Measurements from ENCODE around the gene C17orf58. TPM values are rescaled to one million over a fixed set of nuclear protein-coding genes. Genes with fewer than 3 reads are reported as not detected.
A peak's percentile ranks its signal among the peaks of the same experiment; 100 is the strongest.
"Not testable (repeated sequence)": the region's sequence is repeated elsewhere in the genome, so short reads cannot be mapped to it uniquely, and the experiment has no call there.

The C17orf58 gene
- total and polyA plus RNA-seq, 4 donors: 7.0 to 11.6 (median 11.1) TPM

DNA sequence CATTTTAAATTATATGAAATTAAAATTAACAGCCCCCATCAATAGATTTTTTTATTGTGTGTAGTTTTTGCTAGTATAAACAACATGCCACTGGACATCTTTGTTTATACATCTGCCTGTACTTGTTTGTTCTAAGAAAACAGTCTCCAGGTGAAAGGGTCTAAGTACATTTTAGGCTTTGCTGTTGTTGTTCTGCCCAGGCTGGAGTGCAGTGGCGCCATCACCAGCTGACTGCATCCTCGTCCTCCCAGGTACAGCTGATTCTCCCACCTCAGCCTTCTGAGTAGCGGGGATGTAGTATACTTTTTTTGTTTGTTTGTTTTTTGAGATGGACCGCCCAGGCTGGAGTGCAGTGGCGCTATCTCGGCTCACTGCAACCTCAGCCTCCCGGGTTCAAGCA, 25.5 kb downstream of the C17orf58 start:
- no peak for TF ChIP-seq CTCF (IDR thresholded peaks at IDR 0.05; ENCODE audit: control extremely low read depth, extremely low read depth)
- DNase-seq (no peak), ATAC-seq (ENCODE audit: insufficient read depth, low FRiP score) (no peak)
- peaks cover 3 to 28% (median 18%) of the 10 kb centered on the region in 4 donors for H3K36me3 ChIP-seq (ENCODE audit: control insufficient read depth in 4 of 4, insufficient read depth in 4 of 4, low read length in 4 of 4)
- H3K9ac ChIP-seq (ENCODE audit: insufficient read depth in 1 of 2, low read length in 2 of 2): no peak overlapping the region
- no peaks in the 10 kb centered on the region for H3K4me1 ChIP-seq (ENCODE audit: control insufficient read depth in 5 of 5, insufficient read depth in 5 of 5, low read length in 5 of 5)
- no peak overlapping the region for H3K4me3 ChIP-seq
- H3K27ac ChIP-seq (ENCODE audit: low read depth in 1 of 2, low read length in 1 of 2): no peak overlapping the region
- H3K27me3 ChIP-seq (ENCODE audit: control insufficient read depth in 3 of 3, insufficient read depth in 3 of 3, low read length in 2 of 3): no peaks in the 10 kb centered on the region
- H3K9me3 ChIP-seq (ENCODE audit: control insufficient read depth in 4 of 4, insufficient read depth in 3 of 4, low read length in 3 of 4): no peaks in the 10 kb centered on the region
- WGBS, 2 donors: 95 to 96% methylated on average over 7 of the region's 7 CpGs

DNA sequence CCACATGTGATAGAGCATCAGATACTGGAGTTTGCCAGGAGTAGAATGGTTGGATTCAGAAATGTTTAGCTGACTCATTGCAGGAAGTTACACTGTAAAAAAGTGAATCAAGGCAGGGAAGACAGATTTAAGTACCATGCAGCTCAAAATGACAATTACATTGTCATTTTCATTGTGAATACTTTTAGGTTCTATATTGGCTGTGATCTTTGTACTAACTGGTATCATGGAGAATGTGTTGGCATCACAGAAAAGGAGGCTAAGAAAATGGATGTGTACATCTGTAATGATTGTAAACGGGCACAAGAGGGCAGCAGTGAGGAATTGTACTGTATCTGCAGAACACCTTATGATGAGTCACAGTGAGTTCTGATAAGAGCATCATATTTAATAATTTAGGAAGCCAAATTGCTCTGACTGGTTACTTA, 33.1 kb downstream of the C17orf58 start:
- H3K9ac ChIP-seq (ENCODE audit: insufficient read depth in 1 of 2, low read length in 2 of 2); H3K27me3 ChIP-seq (ENCODE audit: control insufficient read depth in 3 of 3, insufficient read depth in 3 of 3, low read length in 2 of 3); H3K4me3 ChIP-seq; H3K9me3 ChIP-seq (ENCODE audit: control insufficient read depth in 4 of 4, insufficient read depth in 3 of 4, low read length in 3 of 4); H3K27ac ChIP-seq (ENCODE audit: low read depth in 1 of 2, low read length in 1 of 2); ATAC-seq (ENCODE audit: insufficient read depth, low FRiP score): not testable (repeated sequence)
- peak; percentile 33 for TF ChIP-seq CTCF (IDR thresholded peaks at IDR 0.05; ENCODE audit: control extremely low read depth, extremely low read depth)
- DNase-seq: peak; percentile 52 to 73 (median 71)
- H3K36me3 ChIP-seq (ENCODE audit: control insufficient read depth in 4 of 4, insufficient read depth in 4 of 4, low read length in 4 of 4): peaks cover 11 to 38% (median 19%) of the 10 kb centered on the region in 4 donors
- WGBS, 2 donors: 0% methylated on average over 1 of the region's 1 CpG
- H3K4me1 ChIP-seq (ENCODE audit: control insufficient read depth in 5 of 5, insufficient read depth in 5 of 5, low read length in 5 of 5): peaks cover 0 to 16% (median 0%) of the 10 kb centered on the region in 5 donors

DNA sequence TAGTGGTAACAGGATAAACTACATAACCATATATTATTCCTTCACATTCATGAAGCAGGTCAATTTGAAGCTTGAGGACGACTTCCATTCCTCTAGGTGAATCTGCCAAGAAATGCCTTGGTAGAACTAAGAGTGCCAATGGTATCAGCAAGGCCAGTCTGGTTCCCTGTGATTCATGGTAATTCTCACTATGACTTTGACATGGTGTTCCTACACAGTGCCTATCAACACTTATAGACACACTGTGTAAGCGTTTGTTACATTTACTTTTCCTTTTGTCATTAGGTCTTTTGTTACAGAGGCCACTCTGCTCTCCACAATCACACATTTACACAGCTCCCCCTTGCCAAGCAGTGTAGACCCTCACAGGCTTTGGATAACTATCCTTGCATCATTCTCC, 34.1 kb downstream of the C17orf58 start:
- DNase-seq; H3K27ac ChIP-seq (ENCODE audit: low read depth in 1 of 2, low read length in 1 of 2); H3K9me3 ChIP-seq (ENCODE audit: control insufficient read depth in 4 of 4, insufficient read depth in 3 of 4, low read length in 3 of 4); H3K9ac ChIP-seq (ENCODE audit: insufficient read depth in 1 of 2, low read length in 2 of 2); H3K27me3 ChIP-seq (ENCODE audit: control insufficient read depth in 3 of 3, insufficient read depth in 3 of 3, low read length in 2 of 3); ATAC-seq (ENCODE audit: insufficient read depth, low FRiP score); H3K4me3 ChIP-seq: not testable (repeated sequence)
- peaks cover 10 to 39% (median 21%) of the 10 kb centered on the region in 4 donors for H3K36me3 ChIP-seq (ENCODE audit: control insufficient read depth in 4 of 4, insufficient read depth in 4 of 4, low read length in 4 of 4)
- peaks cover 0 to 16% (median 0%) of the 10 kb centered on the region in 5 donors for H3K4me1 ChIP-seq (ENCODE audit: control insufficient read depth in 5 of 5, insufficient read depth in 5 of 5, low read length in 5 of 5)
- WGBS, 2 donors: 76 to 78% methylated on average over 2 of the region's 2 CpGs

DNA sequence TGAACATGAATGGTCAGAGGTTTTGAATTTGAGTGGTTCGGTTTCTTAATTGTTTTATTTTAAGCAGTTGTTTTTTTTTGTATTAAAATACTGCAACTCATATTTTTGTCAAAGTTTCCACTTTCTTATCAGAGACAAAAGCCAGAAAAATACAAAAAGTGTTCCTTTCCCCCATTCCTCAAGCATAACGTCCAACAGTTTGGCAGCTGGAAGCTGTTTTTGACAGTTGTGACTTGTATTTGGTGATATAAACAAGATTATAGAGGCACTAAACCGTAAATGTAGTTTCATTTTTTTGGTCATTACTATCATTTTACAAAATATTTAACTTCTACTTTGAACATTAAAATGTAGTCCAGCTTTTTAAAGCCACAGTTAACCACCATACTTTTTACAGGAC, 36.0 kb downstream of the C17orf58 start:
- H3K4me1 ChIP-seq (ENCODE audit: control insufficient read depth in 5 of 5, insufficient read depth in 5 of 5, low read length in 5 of 5): peaks cover 0 to 16% (median 0%) of the 10 kb centered on the region in 5 donors
- H3K9ac ChIP-seq (ENCODE audit: insufficient read depth in 1 of 2, low read length in 2 of 2); H3K9me3 ChIP-seq (ENCODE audit: control insufficient read depth in 4 of 4, insufficient read depth in 3 of 4, low read length in 3 of 4); H3K27ac ChIP-seq (ENCODE audit: low read depth in 1 of 2, low read length in 1 of 2); H3K4me3 ChIP-seq; H3K27me3 ChIP-seq (ENCODE audit: control insufficient read depth in 3 of 3, insufficient read depth in 3 of 3, low read length in 2 of 3); ATAC-seq (ENCODE audit: insufficient read depth, low FRiP score): not testable (repeated sequence)
- peak; percentile 52 to 87 (median 86) for DNase-seq
- 76 to 84% methylated on average over 3 of the region's 3 CpGs for WGBS, 2 donors
- peaks cover 7 to 32% (median 14%) of the 10 kb centered on the region in 4 donors for H3K36me3 ChIP-seq (ENCODE audit: control insufficient read depth in 4 of 4, insufficient read depth in 4 of 4, low read length in 4 of 4)

Data from lung (tissue), 12 donors.